Heart left ventricle (tissue), 16 donors: ENCODE data around the gene LYRM4. TPM values are rescaled to one million over a fixed set of nuclear protein-coding genes. Genes with fewer than 3 reads are reported as not detected.

Source experiments
- ATAC-seq, 4 donors: fragments of 200-7000 bp; cut with Tn5 transposase; one replicate each; pipeline ENCODE4 v1.9.1; 2020 to 2022; ENCODE audit warnings: moderate library complexity in 4 of 4, mild to moderate bottlenecking in 3 of 4, moderate number of reproducible peaks in 1 of 4
- DNase-seq, 5 donors: peaks; one replicate each; pipeline ENCODE4 v3.0.0-alpha.2; 2020
- H3K27ac ChIP-seq, 12 donors: fragments of 200-600 bp; sonication (generic) in 4 of 12; one replicate each; pipeline versions ENCODE4 v1.5.0 to v1.8.0; 2016 to 2022; ENCODE audit warnings: mild to moderate bottlenecking in 2 of 12
- H3K27me3 ChIP-seq, 9 donors: fragments of 200-600 bp; sonication (generic) in 2 of 9; one replicate each; pipeline versions ENCODE4 v1.5.1 to v1.8.0; 2016 to 2022; ENCODE audit warnings: mild to moderate bottlenecking in 3 of 9
- H3K36me3 ChIP-seq, 9 donors: fragments of 200-600 bp; sonication (generic) in 2 of 9; one replicate each; pipeline versions ENCODE4 v1.5.0 to v1.8.0; 2018 to 2022; ENCODE audit warnings: mild to moderate bottlenecking in 2 of 9
- H3K4me1 ChIP-seq, 12 donors: fragments of 200-600 bp; sonication (generic) in 4 of 12; one replicate each; pipeline versions ENCODE4 v1.5.0 to v1.8.0; 2016 to 2022; ENCODE audit warnings: mild to moderate bottlenecking in 3 of 12
- H3K4me3 ChIP-seq, 12 donors: fragments of 200-600 bp; sonication (generic) in 4 of 12; one replicate each; pipeline versions ENCODE4 v1.5.0 to v1.8.0; 2017 to 2022; ENCODE audit warnings: mild to moderate bottlenecking in 9 of 12, moderate library complexity in 4 of 12
- H3K9me3 ChIP-seq, 12 donors: fragments of 200-600 bp; sonication (generic) in 4 of 12; one replicate each; pipeline versions ENCODE4 v1.5.0 to v1.8.0; 2016 to 2022; ENCODE audit warnings: mild to moderate bottlenecking in 1 of 12
- POLR2A ChIP-seq, 2 donors: fragments of 450-650 bp; IDR thresholded peaks; one replicate each; pipeline ENCODE4 v1.6.1; 2017; ENCODE audit warnings: antibody characterized with exemption in 2 of 2, mild to moderate bottlenecking in 2 of 2, moderate library complexity in 2 of 2
- WGBS, 4 donors: extraction: QIAGEN DNeasy Blood & Tissue Kit in 2 of 4; methylation state at CpG; one replicate each; pipeline versions ENCODE4 v1.1.5 to v1.1.7; 2013 to 2018; 5-methylcytosine and 5-hydroxymethylcytosine counted together
- intact Hi-C, 10 donors: fragments of 100-400 bp; cut with DNase I; formaldehyde crosslinking; loops; one replicate each; pipeline versions ENCODE4 v1.11.1 to v1.14.2; 2022
- polyA plus RNA-seq, 2 donors: library from polyadenylated mRNA; stranded (reverse); fragments of 200-250 nt; gene quantifications; one replicate each; pipeline ENCODE4 v1.2.3, GENCODE V29; 2013
- total RNA-seq, 9 donors: library from RNA; depleted of rRNA in 2 of 9; stranded (reverse); fragments of >200 nt in 2 of 9; fragmentation: NEBNext Ultra II Directional in 3 of 9; extraction: Animal tissue kit (Norgen Biotek cat#: 25700) in 3 of 9; gene quantifications; one replicate each; pipeline versions ENCODE4 v1.1.0 to v1.2.4, GENCODE V29; 2016 to 2023
- TF ChIP-seq, protein P1 (sequence below), 12 donors: fragments of 200-600 bp; sonication (generic) in 4 of 12; IDR thresholded peaks; one replicate each; pipeline versions ENCODE4 v1.5.0 to v1.8.0; 2018 to 2022; ENCODE audit warnings: antibody characterized with exemption in 12 of 12, mild to moderate bottlenecking in 5 of 12
- donor health status: ischemic (EF 13 %, LVEDD 7.1; RV severe dilation, severe dysfunction).
- donor health status: healthy with polysubstance abuse.
- donor health status: DM: no; HTN: yes; CAD: no.
- donor health status: DM: no; HTN: no; CAD: no.
- donor health status: ischemic (EF 25% LVEDD 6.9; RV normal size, moderate dysfunction).
- donor health status: ischemic (EF 25% LVEDD 5.7; RV mildly dilated, moderate dysfunction).
- donor health status: healthy.
- donor health status: DM: yes; HTN: yes; CAD: no.
- donor health status: ischemic (EF 35%, LVEDD 5.7; RV mildly dilated, moderate dysfunction).
- donor health status: nonischemic (EF 11% LVEDD 7.7; RV severe dilation, severe dysfunction).
- donor health status: DM: yes; HTN: yes; CAD: no.
- donor health status: PGD.
- donor health status: ischemic (EF 29% LVEDD 5.4; RV normal size, mild dysfunction).
- donor health status: nonischemic (EF 23%, LVEDD 6.1; RV moderate dilation, normal function).

The LYRM4 gene
- total and polyA plus RNA-seq, 11 donors, result 18.8 to 39.7 (median 21.3) TPM

- H3K4me3 ChIP-seq, result no peak overlapping the region
- 66 to 87% (median 79%) methylated on average over 4 of the region's 4 CpGs for WGBS, 4 donors
- intact Hi-C loops, result no loop called here
- no peak overlapping the region for H3K27ac ChIP-seq
- H3K4me1 ChIP-seq, result no peaks in the 10 kb centered on the region
- DNase-seq, result no peak
- H3K36me3 ChIP-seq, result no peaks in the 10 kb centered on the region
- no peak for ATAC-seq
- H3K9me3 ChIP-seq, result no peaks in the 10 kb centered on the region
- no peaks in the 10 kb centered on the region for H3K27me3 ChIP-seq
- TF ChIP-seq, protein P1, sequence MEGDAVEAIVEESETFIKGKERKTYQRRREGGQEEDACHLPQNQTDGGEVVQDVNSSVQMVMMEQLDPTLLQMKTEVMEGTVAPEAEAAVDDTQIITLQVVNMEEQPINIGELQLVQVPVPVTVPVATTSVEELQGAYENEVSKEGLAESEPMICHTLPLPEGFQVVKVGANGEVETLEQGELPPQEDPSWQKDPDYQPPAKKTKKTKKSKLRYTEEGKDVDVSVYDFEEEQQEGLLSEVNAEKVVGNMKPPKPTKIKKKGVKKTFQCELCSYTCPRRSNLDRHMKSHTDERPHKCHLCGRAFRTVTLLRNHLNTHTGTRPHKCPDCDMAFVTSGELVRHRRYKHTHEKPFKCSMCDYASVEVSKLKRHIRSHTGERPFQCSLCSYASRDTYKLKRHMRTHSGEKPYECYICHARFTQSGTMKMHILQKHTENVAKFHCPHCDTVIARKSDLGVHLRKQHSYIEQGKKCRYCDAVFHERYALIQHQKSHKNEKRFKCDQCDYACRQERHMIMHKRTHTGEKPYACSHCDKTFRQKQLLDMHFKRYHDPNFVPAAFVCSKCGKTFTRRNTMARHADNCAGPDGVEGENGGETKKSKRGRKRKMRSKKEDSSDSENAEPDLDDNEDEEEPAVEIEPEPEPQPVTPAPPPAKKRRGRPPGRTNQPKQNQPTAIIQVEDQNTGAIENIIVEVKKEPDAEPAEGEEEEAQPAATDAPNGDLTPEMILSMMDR (IDR thresholded peaks at IDR 0.05), result no peak
- TF ChIP-seq POLR2A (IDR thresholded peaks at IDR 0.05), result no peak
Observed at GRCh38 chr6:5181510-5182317, 79.0 kb downstream of the LYRM4 start.

- TF ChIP-seq, protein P1 (IDR thresholded peaks at IDR 0.05), result no peak
- TF ChIP-seq POLR2A (IDR thresholded peaks at IDR 0.05), result no peak
- peaks cover 0 to under 1% (median 0%) of the 10 kb centered on the region in 12 donors for H3K4me1 ChIP-seq
- no peaks in the 10 kb centered on the region for H3K27me3 ChIP-seq
- WGBS, 4 donors, result 97 to 98% (median 98%) methylated on average over 4 of the region's 4 CpGs
- no peak overlapping the region for H3K27ac ChIP-seq
- ATAC-seq, result no peak
- H3K4me3 ChIP-seq, result no peak overlapping the region
- no peaks in the 10 kb centered on the region for H3K9me3 ChIP-seq
- H3K36me3 ChIP-seq, result no peaks in the 10 kb centered on the region
- DNase-seq, result no peak
- intact Hi-C loops, result no loop called here
Observed at GRCh38 chr6:5180636-5181035, 80.1 kb downstream of the LYRM4 start.

GRCh38 chr6:5179917-5180316 lies 80.8 kb downstream of the LYRM4 start:
- ATAC-seq (no peak), DNase-seq (no peak)
- peaks cover 0 to 7% (median under 1%) of the 10 kb centered on the region in 12 donors for H3K4me1 ChIP-seq
- no peaks in the 10 kb centered on the region for H3K36me3 ChIP-seq
- H3K9me3 ChIP-seq, result no peaks in the 10 kb centered on the region
- TF ChIP-seq, protein P1 (IDR thresholded peaks at IDR 0.05), result no peak
- no peak for TF ChIP-seq POLR2A (IDR thresholded peaks at IDR 0.05)
- H3K4me3 ChIP-seq, result no peak overlapping the region
- H3K27me3 ChIP-seq, result no peaks in the 10 kb centered on the region
- 94 to 98% (median 96%) methylated on average over 5 of the region's 5 CpGs for WGBS, 4 donors
- intact Hi-C loops, result no loop called here
- H3K27ac ChIP-seq, result no peak overlapping the region

DNA sequence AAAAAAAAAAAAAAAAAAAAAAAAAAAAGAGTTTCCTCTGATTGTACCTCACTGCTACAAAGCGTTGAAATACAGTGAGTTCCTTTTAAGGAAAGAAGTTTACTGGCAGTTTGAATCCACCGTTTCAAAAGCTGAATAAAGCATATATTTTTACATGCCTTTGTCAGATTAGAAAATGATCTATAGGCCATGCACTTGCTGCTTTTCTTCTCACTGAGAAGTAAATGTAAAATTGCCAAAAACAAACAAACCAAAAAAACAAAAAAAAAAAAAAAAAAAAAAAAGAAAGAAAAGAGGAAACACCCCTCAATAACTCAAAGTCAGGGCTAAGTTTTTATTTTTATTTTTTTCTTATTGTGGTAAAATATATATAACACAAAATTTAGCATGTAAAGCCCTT lies 81.9 kb downstream of the LYRM4 start:
- Histone ChIP-seq H3K27ac (no peak overlapping the region), H3K4me1 (peaks cover 0 to 12% (median 4%) of the 10 kb centered on the region in 12 donors), H3K27me3 (no peaks in the 10 kb centered on the region), H3K9me3 (no peaks in the 10 kb centered on the region), H3K4me3 (no peak overlapping the region), H3K36me3 (no peaks in the 10 kb centered on the region)
- no peak for TF ChIP-seq POLR2A (IDR thresholded peaks at IDR 0.05)
- TF ChIP-seq, protein P1 (IDR thresholded peaks at IDR 0.05), result no peak
- intact Hi-C loops, result no loop called here
- DNase-seq, result no peak
- no peak for ATAC-seq
- 62 to 69% (median 66%) methylated on average over 2 of the region's 2 CpGs for WGBS, 4 donors
